Hepatocyte (in vitro differentiated cells): ENCODE results near the gene ERCC1.

Experiments used
- EZH2 ChIP-seq: fragments of 200-600 bp; sonication (generic); IDR thresholded peaks from 2 replicates; pipeline ENCODE4 v1.6.1; 2016; ENCODE audit warnings: antibody characterized with exemption, mild to moderate bottlenecking, borderline replicate concordance
- TF ChIP-seq, protein P1 (sequence below): fragments of 200-600 bp; sonication (generic); IDR thresholded peaks from 2 replicates; pipeline ENCODE4 v1.5.1; 2016; ENCODE audit warnings: antibody characterized with exemption, mild to moderate bottlenecking; ENCODE audit not compliant: poor library complexity

DNA sequence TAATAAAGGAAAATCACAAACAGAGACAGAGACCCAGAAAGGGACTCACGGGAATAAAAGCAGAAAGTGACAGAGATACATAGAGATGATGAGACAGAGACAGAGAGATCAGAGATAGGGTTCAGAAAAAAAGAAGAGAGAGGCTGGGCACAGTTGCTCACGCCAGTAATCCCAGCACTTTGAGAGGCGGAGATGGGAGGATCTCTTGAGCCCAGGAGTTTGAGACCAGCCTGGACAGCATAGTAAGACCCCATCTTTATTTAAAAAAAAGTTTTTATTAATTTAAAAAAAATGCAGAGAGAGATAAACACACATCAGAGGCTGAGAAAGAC lies 24.7 kb upstream of the ERCC1 start:
- TF ChIP-seq EZH2: no peak
- TF ChIP-seq, protein P1, sequence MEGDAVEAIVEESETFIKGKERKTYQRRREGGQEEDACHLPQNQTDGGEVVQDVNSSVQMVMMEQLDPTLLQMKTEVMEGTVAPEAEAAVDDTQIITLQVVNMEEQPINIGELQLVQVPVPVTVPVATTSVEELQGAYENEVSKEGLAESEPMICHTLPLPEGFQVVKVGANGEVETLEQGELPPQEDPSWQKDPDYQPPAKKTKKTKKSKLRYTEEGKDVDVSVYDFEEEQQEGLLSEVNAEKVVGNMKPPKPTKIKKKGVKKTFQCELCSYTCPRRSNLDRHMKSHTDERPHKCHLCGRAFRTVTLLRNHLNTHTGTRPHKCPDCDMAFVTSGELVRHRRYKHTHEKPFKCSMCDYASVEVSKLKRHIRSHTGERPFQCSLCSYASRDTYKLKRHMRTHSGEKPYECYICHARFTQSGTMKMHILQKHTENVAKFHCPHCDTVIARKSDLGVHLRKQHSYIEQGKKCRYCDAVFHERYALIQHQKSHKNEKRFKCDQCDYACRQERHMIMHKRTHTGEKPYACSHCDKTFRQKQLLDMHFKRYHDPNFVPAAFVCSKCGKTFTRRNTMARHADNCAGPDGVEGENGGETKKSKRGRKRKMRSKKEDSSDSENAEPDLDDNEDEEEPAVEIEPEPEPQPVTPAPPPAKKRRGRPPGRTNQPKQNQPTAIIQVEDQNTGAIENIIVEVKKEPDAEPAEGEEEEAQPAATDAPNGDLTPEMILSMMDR: no peak
